Suprapubic skin (tissue), 4 donors: ENCODE measurements around the gene YIF1A. TPM values are rescaled to one million over a fixed set of nuclear protein-coding genes. Genes with fewer than 3 reads are reported as not detected.

ENCODE experiments used
- DNase-seq, 2 donors: peaks; one replicate each; pipeline ENCODE4 v3.0.0-alpha.2; 2019; ENCODE audit warnings: low spot score in 2 of 2
- H3K27ac ChIP-seq: fragments of 200-600 bp; sonication (generic); one replicate; pipeline ENCODE4 v1.5.1; 2019
- H3K27me3 ChIP-seq: fragments of 200-600 bp; sonication (generic); one replicate; pipeline ENCODE4 v1.5.1; 2019
- H3K36me3 ChIP-seq: fragments of 200-600 bp; sonication (generic); one replicate; pipeline ENCODE4 v1.5.1; 2019
- H3K4me1 ChIP-seq: fragments of 200-600 bp; sonication (generic); one replicate; pipeline ENCODE4 v1.5.1; 2019
- H3K4me3 ChIP-seq: fragments of 200-600 bp; sonication (generic); one replicate; pipeline ENCODE4 v1.5.1; 2019; ENCODE audit warnings: mild to moderate bottlenecking
- H3K9me3 ChIP-seq: fragments of 200-600 bp; sonication (generic); one replicate; pipeline ENCODE4 v1.5.1; 2019
- EP300 ChIP-seq: sonication (generic); formaldehyde crosslinking; IDR thresholded peaks from one replicate; pipeline ENCODE4 v1.6.1; 2017; ENCODE audit warnings: antibody characterized with exemption
- POLR2A ChIP-seq, 2 donors: fragments of 450-650 bp; IDR thresholded peaks; one replicate each; pipeline ENCODE4 v1.6.1; 2017; ENCODE audit warnings: antibody characterized with exemption in 2 of 2, mild to moderate bottlenecking in 2 of 2, moderate library complexity in 2 of 2
- POLR2AphosphoS5 ChIP-seq, 3 donors: sonication (generic); formaldehyde crosslinking; IDR thresholded peaks; one replicate each; pipeline ENCODE4 v1.6.1; 2017; ENCODE audit warnings: antibody characterized with exemption in 3 of 3
- WGBS: methylation state at CpG from one replicate; pipeline ENCODE4 v1.1.5; 2018; 5-methylcytosine and 5-hydroxymethylcytosine counted together
- total RNA-seq, 4 donors: library from RNA; depleted of rRNA; stranded (reverse); fragments of >200 nt; gene quantifications; one replicate each; pipeline ENCODE4 v1.1.0, GENCODE V29; 2016
- TF ChIP-seq, protein P1 (sequence below), 2 donors: fragments of 200-600 bp in 1 of 2; fragments of 450-650 bp in 1 of 2; sonication (generic) in 1 of 2; IDR thresholded peaks; one replicate each; pipeline ENCODE4 v1.5.1; 2016 to 2019; ENCODE audit warnings: antibody characterized with exemption in 2 of 2, mild to moderate bottlenecking in 1 of 2, moderate library complexity in 1 of 2

Gene YIF1A
- total RNA-seq, 4 donors from 2014 or later: 21.6 to 61.3 (median 56.1) TPM

DNA sequence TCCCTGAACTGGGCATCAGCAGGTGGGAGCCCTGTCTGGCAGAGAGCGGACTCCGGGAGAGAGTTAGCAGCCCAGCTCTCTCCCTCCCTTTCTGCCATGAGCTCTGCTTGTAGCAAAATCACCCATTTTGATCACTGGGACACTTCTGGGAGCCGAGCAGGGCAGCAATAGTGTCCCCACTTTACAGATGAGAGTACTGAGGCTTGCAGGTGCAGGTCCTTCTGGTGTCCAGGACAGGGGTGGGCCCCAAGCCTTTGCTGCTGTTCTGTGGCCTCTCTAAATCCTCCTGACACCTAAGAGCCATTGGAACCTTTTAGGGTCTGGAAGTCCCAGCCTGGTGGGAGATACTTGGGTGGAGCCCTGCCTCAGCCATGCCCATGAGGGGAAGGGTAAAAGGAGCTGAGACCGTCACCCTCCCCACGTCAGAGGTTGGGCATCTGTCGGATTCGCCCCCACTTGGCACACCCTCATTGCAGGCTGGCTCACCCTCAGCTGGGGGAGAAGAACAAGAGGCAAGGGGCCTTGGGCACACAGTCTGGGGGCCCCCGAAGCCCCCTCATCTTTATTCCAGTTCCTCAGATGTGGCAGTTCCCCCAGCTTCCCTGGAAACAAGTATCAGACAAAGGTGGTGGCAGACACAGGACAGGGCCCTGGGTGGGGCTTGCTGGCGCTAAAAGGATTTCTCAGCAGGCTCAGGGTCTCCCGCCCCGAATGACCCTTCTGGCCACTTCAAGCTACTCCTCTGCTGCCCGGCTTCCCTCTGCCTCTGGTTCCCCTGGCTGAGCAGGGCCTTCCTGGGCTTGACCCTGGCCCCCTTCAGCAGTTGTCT lies 42.8 kb upstream of the YIF1A start:
- DNase-seq: peak in 1 of 2 donors; percentile 57
- H3K27ac ChIP-seq: no peak overlapping the region
- H3K4me1 ChIP-seq: peaks cover 58% of the 10 kb centered on the region
- H3K27me3 ChIP-seq: no peaks in the 10 kb centered on the region
- TF ChIP-seq POLR2AphosphoS5 (IDR thresholded peaks at IDR 0.05) (no peak), POLR2A (IDR thresholded peaks at IDR 0.05) (no peak), EP300 (no peak)
- TF ChIP-seq, protein P1, sequence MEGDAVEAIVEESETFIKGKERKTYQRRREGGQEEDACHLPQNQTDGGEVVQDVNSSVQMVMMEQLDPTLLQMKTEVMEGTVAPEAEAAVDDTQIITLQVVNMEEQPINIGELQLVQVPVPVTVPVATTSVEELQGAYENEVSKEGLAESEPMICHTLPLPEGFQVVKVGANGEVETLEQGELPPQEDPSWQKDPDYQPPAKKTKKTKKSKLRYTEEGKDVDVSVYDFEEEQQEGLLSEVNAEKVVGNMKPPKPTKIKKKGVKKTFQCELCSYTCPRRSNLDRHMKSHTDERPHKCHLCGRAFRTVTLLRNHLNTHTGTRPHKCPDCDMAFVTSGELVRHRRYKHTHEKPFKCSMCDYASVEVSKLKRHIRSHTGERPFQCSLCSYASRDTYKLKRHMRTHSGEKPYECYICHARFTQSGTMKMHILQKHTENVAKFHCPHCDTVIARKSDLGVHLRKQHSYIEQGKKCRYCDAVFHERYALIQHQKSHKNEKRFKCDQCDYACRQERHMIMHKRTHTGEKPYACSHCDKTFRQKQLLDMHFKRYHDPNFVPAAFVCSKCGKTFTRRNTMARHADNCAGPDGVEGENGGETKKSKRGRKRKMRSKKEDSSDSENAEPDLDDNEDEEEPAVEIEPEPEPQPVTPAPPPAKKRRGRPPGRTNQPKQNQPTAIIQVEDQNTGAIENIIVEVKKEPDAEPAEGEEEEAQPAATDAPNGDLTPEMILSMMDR (IDR thresholded peaks at IDR 0.05): no peak
- WGBS: 87% methylated on average over 7 of the region's 12 CpGs
- H3K9me3 ChIP-seq: no peaks in the 10 kb centered on the region
- H3K36me3 ChIP-seq: peaks cover 26% of the 10 kb centered on the region
- H3K4me3 ChIP-seq: no peak overlapping the region

DNA sequence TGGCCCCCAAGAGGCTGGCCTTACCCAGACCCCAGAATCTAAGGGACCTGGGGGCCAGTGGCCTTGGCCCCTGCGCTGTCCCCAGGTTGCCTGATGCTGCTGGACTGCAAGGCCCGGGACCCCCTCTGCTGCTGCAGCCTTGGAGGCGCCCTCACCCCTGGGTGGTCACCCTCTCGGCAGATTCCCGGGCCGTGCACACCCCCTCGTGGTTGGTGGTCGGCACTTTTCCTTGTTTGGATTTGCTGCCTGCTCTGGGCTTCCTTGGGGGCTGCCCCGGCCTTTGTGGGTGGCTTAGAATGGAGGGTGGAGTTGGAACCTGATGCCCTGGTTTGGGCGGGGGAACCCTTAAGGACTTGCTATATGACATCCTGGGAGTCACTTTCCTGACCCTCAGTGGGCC lies 42.0 kb upstream of the YIF1A start:
- TF ChIP-seq, protein P1 (IDR thresholded peaks at IDR 0.05): no peak
- no peak for TF ChIP-seq POLR2AphosphoS5 (IDR thresholded peaks at IDR 0.05)
- TF ChIP-seq EP300: no peak
- no peak for TF ChIP-seq POLR2A (IDR thresholded peaks at IDR 0.05)
- Histone ChIP-seq H3K36me3 (peaks cover 26% of the 10 kb centered on the region), H3K9me3 (no peaks in the 10 kb centered on the region), H3K4me1 (peaks cover 58% of the 10 kb centered on the region), H3K27ac (no peak overlapping the region), H3K4me3 (no peak overlapping the region), H3K27me3 (no peaks in the 10 kb centered on the region)
- WGBS: 63% methylated on average over 7 of the region's 10 CpGs
- no peak for DNase-seq

DNA sequence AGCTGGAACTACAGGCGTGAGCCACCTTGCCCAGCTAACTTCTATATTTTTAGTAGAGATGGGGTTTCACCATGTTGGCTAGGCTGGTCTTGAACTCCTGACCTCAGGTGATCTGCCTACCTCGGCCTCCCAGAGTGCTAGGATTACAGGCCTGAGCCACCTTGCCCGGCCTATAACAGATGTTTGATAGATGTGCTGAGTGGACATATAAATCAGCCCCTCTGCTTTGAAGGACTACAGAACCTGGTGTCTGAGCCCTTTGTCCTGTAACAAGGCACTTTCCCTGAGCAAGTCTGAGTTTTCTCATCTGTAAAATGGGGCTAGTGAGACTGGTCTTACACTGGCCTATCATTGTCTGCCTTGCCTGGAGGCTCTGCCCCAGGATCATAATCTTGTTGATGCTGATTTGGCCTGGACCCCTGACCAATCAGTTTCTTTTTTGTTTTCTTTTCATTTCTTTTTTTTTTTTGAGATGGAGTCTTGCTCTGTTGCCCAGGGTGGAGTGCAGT lies 40.3 kb upstream of the YIF1A start:
- DNase-seq: no peak
- no peaks in the 10 kb centered on the region for H3K9me3 ChIP-seq
- peaks cover 58% of the 10 kb centered on the region for H3K4me1 ChIP-seq
- TF ChIP-seq POLR2AphosphoS5 (IDR thresholded peaks at IDR 0.05) (no peak), POLR2A (IDR thresholded peaks at IDR 0.05) (no peak), EP300 (no peak)
- TF ChIP-seq, protein P1 (IDR thresholded peaks at IDR 0.05): no peak
- H3K27ac ChIP-seq: no peak overlapping the region
- no peaks in the 10 kb centered on the region for H3K27me3 ChIP-seq
- peaks cover 26% of the 10 kb centered on the region for H3K36me3 ChIP-seq
- WGBS: 86% methylated on average over 3 of the region's 3 CpGs
- no peak overlapping the region for H3K4me3 ChIP-seq

DNA sequence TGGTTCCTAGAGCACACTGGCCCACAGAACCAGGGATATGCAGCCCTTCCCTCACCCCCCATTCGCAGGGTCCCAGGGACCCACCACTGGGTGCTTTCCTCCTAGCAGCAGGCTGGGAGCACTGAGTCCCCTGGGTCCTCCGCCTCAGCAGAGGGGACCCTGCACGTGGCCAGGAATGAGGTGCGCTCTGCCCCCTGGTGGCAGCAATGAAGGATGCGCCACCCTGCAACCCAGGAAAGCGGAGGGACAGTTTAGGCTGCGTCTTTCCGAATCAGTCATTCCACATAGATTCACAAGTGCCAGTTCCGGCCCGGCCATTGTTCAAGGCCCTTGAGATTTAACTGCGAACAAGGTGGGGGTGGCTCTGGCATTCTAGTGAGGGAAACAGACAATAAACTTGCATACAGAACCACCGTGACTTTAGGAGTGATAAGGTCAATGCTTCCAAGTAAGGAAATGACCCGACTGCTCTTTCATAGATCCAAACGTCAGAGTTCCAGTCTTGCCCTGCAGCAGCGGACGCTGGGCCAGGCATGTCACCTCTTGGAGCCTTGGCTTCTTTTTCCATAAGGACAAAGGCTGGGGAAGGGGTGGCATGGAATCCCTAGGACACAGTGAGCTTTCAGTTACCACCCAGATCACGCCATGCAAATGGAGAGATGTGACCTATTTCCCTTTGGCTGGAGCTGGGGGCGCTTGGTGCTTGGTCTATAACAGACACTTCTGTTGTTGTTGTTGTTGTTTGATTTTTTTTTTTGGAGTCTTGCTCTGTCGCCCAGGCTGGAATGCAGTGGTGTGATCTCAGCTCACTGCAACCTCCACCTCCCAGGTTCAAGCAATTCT lies 39.6 kb upstream of the YIF1A start:
- Histone ChIP-seq H3K27me3 (no peaks in the 10 kb centered on the region), H3K4me1 (peaks cover 54% of the 10 kb centered on the region), H3K9me3 (no peaks in the 10 kb centered on the region), H3K36me3 (peaks cover 21% of the 10 kb centered on the region), H3K27ac (peak overlapping the region; percentile 74), H3K4me3 (peak overlapping the region; percentile 12)
- 6% methylated on average over 16 of the region's 19 CpGs for WGBS
- DNase-seq: peak; percentile 89 to 92
- TF ChIP-seq EP300 (no peak), POLR2A (IDR thresholded peaks at IDR 0.05) (no peak), POLR2AphosphoS5 (IDR thresholded peaks at IDR 0.05) (peak in 2 of 3 donors; percentile 11 to 21)
- TF ChIP-seq, protein P1 (IDR thresholded peaks at IDR 0.05): peak; percentile 92 to 97

DNA sequence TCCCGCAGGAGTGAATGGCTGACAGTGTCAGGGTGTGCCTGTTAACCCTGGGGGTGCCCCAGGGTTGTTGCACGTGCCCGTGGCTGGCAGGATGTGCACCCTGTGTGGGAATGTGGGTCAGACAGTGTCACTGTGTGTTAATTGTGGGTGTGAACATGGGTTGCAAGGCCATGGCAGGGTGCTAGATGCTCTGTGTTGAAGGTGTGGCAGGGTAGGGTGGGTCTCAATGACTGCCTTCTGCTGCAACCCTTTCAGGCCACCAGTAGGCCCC lies 39.0 kb upstream of the YIF1A start:
- H3K4me3 ChIP-seq: no peak overlapping the region
- WGBS: 0% methylated on average over 1 of the region's 3 CpGs
- peaks cover 16% of the 10 kb centered on the region for H3K36me3 ChIP-seq
- no peaks in the 10 kb centered on the region for H3K27me3 ChIP-seq
- peak in 1 of 3 donors; percentile 36 for TF ChIP-seq POLR2AphosphoS5 (IDR thresholded peaks at IDR 0.05)
- TF ChIP-seq, protein P1 (IDR thresholded peaks at IDR 0.05): no peak
- peak in 1 of 2 donors; percentile 67 for DNase-seq
- peak overlapping the region; percentile 74 for H3K27ac ChIP-seq
- H3K4me1 ChIP-seq: peaks cover 51% of the 10 kb centered on the region
- H3K9me3 ChIP-seq: no peaks in the 10 kb centered on the region
